Liver (tissue), 9 donors: Measurements from ENCODE around the gene TMEM135. TPM values are rescaled to one million over a fixed set of nuclear protein-coding genes. Genes with fewer than 3 reads are reported as not detected.

Experiments used
- DNase-seq: peaks from one replicate; pipeline ENCODE4 v3.0.0-alpha.2; 2017; ENCODE audit warnings: low spot score
- H3K27ac ChIP-seq, 2 donors: one replicate each; pipeline ENCODE4 v1.7.0; 2013; ENCODE audit warnings: inconsistent platforms in 2 of 2, low read length in 2 of 2, control low read depth in 1 of 2, low read depth in 1 of 2, mild to moderate bottlenecking in 1 of 2
- H3K27me3 ChIP-seq, 4 donors: one replicate each; pipeline versions ENCODE4 v1.6.1 to v1.7.0; 2013; ENCODE audit warnings: low read length in 3 of 4, inconsistent platforms in 1 of 4, mild to moderate bottlenecking in 1 of 4, moderate library complexity in 1 of 4; ENCODE audit not compliant: control insufficient read depth in 4 of 4, insufficient read depth in 4 of 4
- H3K36me3 ChIP-seq, 4 donors: one replicate each; pipeline versions ENCODE4 v1.6.1 to v1.7.0; 2013; ENCODE audit warnings: low read length in 3 of 4, mild to moderate bottlenecking in 3 of 4, low read depth in 1 of 4, moderate library complexity in 1 of 4; ENCODE audit not compliant: control insufficient read depth in 4 of 4, insufficient read depth in 3 of 4
- H3K4me1 ChIP-seq, 4 donors: one replicate each; pipeline versions ENCODE4 v1.6.1 to v1.7.0; 2013; ENCODE audit warnings: low read length in 3 of 4, mild to moderate bottlenecking in 3 of 4, moderate library complexity in 1 of 4; ENCODE audit not compliant: control insufficient read depth in 4 of 4, insufficient read depth in 4 of 4
- H3K4me3 ChIP-seq, 3 donors: one replicate each; pipeline versions ENCODE4 v1.6.1 to v1.7.0; 2013; ENCODE audit warnings: low read length in 3 of 3, control low read depth in 1 of 3, low read depth in 1 of 3, mild to moderate bottlenecking in 1 of 3
- H3K9ac ChIP-seq, 2 donors: one replicate each; pipeline ENCODE4 v1.7.0; 2013; ENCODE audit warnings: low read length in 2 of 2, mild to moderate bottlenecking in 2 of 2, moderate library complexity in 2 of 2, control low read depth in 1 of 2, low read depth in 1 of 2
- H3K9me3 ChIP-seq, 4 donors: one replicate each; pipeline versions ENCODE4 v1.6.1 to v1.7.0; 2013; ENCODE audit warnings: low read length in 3 of 4; ENCODE audit not compliant: control insufficient read depth in 4 of 4
- CTCF ChIP-seq: fragments of 150-350 bp; IDR thresholded peaks from 2 replicates; pipeline ENCODE4 v1.5.1; 2017; ENCODE audit warnings: improper control_type of control experiment, low read depth, low read length; ENCODE audit not compliant: missing input control
- EGR1 ChIP-seq, 2 donors: IDR thresholded peaks; 2 replicates each; pipeline ENCODE4 v1.6.1; 2016 to 2018; ENCODE audit warnings: antibody characterized with exemption in 2 of 2, low read depth in 2 of 2
- FOXA1 ChIP-seq: IDR thresholded peaks from 2 replicates; pipeline ENCODE4 v1.6.1; 2016; ENCODE audit warnings: antibody characterized with exemption
- FOXA2 ChIP-seq: IDR thresholded peaks from 2 replicates; pipeline ENCODE4 v1.6.1; 2016; ENCODE audit warnings: antibody characterized with exemption
- GABPA ChIP-seq, 2 donors: IDR thresholded peaks in 1 of 2; conservative IDR thresholded peaks in 1 of 2; 2 replicates each; pipeline ENCODE4 v1.6.1; 2016; ENCODE audit warnings: antibody characterized with exemption in 2 of 2, mild to moderate bottlenecking in 1 of 2, moderate library complexity in 1 of 2
- HNF4A ChIP-seq, 2 donors: conservative IDR thresholded peaks; 2 replicates each; pipeline ENCODE4 v1.6.1; 2016; ENCODE audit warnings: antibody characterized with exemption in 2 of 2, mild to moderate bottlenecking in 2 of 2
- HNF4G ChIP-seq: IDR thresholded peaks from 2 replicates; pipeline ENCODE4 v1.6.1; 2016; ENCODE audit warnings: antibody characterized with exemption
- JUND ChIP-seq, 2 donors: IDR thresholded peaks; 2 replicates each; pipeline ENCODE4 v1.6.1; 2016; ENCODE audit warnings: antibody characterized with exemption in 2 of 2
- NR2F2 ChIP-seq: IDR thresholded peaks from 2 replicates; pipeline ENCODE4 v1.6.1; 2016; ENCODE audit warnings: antibody characterized with exemption
- RAD21 ChIP-seq, 2 donors: IDR thresholded peaks; 2 replicates each; pipeline ENCODE4 v1.6.1; 2016; ENCODE audit warnings: antibody characterized with exemption in 2 of 2, mild to moderate bottlenecking in 2 of 2
- REST ChIP-seq: IDR thresholded peaks from 2 replicates; pipeline ENCODE4 v1.6.1; 2016; ENCODE audit warnings: antibody characterized with exemption, mild to moderate bottlenecking
- RXRA ChIP-seq, 2 donors: IDR thresholded peaks; 2 replicates each; pipeline ENCODE4 v1.6.1; 2017 to 2018; ENCODE audit warnings: antibody characterized with exemption in 2 of 2, mild to moderate bottlenecking in 1 of 2
- SP1 ChIP-seq: IDR thresholded peaks from 2 replicates; pipeline ENCODE4 v1.6.1; 2018; ENCODE audit warnings: antibody characterized with exemption, mild to moderate bottlenecking
- TAF1 ChIP-seq: conservative IDR thresholded peaks from 2 replicates; pipeline ENCODE4 v1.6.1; 2016; ENCODE audit warnings: antibody characterized with exemption, mild to moderate bottlenecking
- YY1 ChIP-seq: IDR thresholded peaks from 2 replicates; pipeline ENCODE4 v1.6.1; 2016; ENCODE audit warnings: antibody characterized with exemption, mild to moderate bottlenecking
- WGBS: extraction: QIAGEN DNeasy Blood & Tissue Kit; methylation state at CpG from one replicate; pipeline ENCODE4 v1.1.7; 2013; 5-methylcytosine and 5-hydroxymethylcytosine counted together
- polyA plus RNA-seq, 2 donors: library from polyadenylated mRNA; stranded (reverse) in 1 of 2; unstranded in 1 of 2; fragments of 200-250 nt in 1 of 2; fragments of >200 nt in 1 of 2; fragmentation: Nextera tagmentation in 1 of 2; extraction: Ambion mirVana in 1 of 2; gene quantifications; one replicate each; pipeline versions ENCODE4 v1.2.1 to v1.2.3, GENCODE V29; 2013 to 2015
- total RNA-seq, 2 donors: library from RNA; depleted of rRNA; stranded (reverse); fragments of >200 nt; gene quantifications; one replicate each; pipeline ENCODE4 v1.2.3, GENCODE V29; 2014
- TF ChIP-seq, protein P1 (sequence below): IDR thresholded peaks from 2 replicates; pipeline ENCODE4 v1.6.1; 2016; ENCODE audit warnings: antibody characterized with exemption
- TF ChIP-seq, protein P2 (sequence below): IDR thresholded peaks from 2 replicates; pipeline ENCODE4 v1.6.1; 2016; ENCODE audit warnings: antibody characterized with exemption
- TF ChIP-seq, protein P3 (sequence below): IDR thresholded peaks from 2 replicates; pipeline ENCODE4 v1.6.1; 2016; ENCODE audit warnings: antibody characterized with exemption
- donor health status: healthy.
- donor health status: healthy.
- donor health status: healthy.
- donor health status: healthy.
- donor health status: healthy.

TMEM135 gene
- total and polyA plus RNA-seq, 4 donors = 10.0 to 38.9 (median 23.5) TPM

DNA sequence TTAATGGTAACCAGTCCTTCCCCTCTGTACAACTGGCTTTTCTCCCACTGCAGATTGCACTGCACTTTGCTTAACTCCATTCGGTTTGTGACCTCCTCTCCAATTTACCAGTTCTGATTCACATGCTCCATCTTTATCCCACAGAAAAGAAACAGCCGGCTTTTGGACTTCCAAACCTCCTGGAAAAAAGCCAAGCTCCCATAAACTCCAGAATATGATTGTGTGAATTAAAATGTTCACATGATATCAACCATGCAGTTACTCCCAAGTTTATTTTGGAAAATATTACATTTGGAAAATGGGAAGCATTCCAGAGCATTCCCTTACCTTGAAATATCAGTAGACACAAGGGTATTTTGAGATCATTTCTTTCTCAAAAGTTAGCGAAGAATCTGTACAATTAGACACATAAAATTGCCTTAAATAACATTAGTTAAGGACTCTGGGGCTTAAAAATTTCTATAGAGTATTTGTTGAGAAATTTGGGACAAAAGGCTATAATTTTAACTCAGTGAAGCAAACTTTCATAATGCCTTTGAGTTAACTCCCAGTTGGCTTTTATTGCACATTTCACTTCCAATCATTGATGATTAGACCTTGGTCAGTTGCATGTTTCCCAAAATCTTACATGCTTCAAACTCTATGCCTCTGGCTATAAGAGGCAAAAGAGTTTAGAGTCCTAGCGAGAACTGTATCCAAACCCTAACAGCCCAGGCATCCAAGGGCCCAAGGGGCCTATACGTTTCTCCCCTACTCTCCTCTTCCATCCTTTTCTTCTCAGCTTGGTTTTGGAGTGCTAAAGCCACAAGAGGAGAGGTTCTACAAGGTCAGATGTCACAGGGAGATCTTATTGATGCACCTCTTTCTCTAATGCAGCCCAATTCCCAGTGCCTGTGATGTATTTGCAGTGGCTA lies 23.6 kb upstream of the TMEM135 start:
- Histone ChIP-seq H3K36me3 (no peaks in the 10 kb centered on the region), H3K4me3 (no peak overlapping the region), H3K9me3 (no peaks in the 10 kb centered on the region), H3K9ac (no peak overlapping the region), H3K27me3 (no peaks in the 10 kb centered on the region), H3K4me1 (no peaks in the 10 kb centered on the region), H3K27ac (no peak overlapping the region)
- 87% methylated on average over 5 of the region's 5 CpGs for WGBS
- no peak for TF ChIP-seq REST
- TF ChIP-seq GABPA (IDR thresholded peaks at IDR 0.05 in 1 of 2, conservative IDR thresholded peaks at IDR 0.05 in 1 of 2) = no peak
- TF ChIP-seq JUND (IDR thresholded peaks at IDR 0.05) = no peak
- TF ChIP-seq, protein P1, sequence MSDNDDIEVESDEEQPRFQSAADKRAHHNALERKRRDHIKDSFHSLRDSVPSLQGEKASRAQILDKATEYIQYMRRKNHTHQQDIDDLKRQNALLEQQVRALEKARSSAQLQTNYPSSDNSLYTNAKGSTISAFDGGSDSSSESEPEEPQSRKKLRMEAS = no peak
- no peak for TF ChIP-seq FOXA1
- TF ChIP-seq RAD21 (IDR thresholded peaks at IDR 0.05) = no peak
- no peak for TF ChIP-seq FOXA2
- TF ChIP-seq RXRA (IDR thresholded peaks at IDR 0.05) = no peak
- TF ChIP-seq, protein P2, sequence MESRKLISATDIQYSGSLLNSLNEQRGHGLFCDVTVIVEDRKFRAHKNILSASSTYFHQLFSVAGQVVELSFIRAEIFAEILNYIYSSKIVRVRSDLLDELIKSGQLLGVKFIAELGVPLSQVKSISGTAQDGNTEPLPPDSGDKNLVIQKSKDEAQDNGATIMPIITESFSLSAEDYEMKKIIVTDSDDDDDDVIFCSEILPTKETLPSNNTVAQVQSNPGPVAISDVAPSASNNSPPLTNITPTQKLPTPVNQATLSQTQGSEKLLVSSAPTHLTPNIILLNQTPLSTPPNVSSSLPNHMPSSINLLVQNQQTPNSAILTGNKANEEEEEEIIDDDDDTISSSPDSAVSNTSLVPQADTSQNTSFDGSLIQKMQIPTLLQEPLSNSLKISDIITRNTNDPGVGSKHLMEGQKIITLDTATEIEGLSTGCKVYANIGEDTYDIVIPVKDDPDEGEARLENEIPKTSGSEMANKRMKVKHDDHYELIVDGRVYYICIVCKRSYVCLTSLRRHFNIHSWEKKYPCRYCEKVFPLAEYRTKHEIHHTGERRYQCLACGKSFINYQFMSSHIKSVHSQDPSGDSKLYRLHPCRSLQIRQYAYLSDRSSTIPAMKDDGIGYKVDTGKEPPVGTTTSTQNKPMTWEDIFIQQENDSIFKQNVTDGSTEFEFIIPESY = no peak
- TF ChIP-seq, protein P3, sequence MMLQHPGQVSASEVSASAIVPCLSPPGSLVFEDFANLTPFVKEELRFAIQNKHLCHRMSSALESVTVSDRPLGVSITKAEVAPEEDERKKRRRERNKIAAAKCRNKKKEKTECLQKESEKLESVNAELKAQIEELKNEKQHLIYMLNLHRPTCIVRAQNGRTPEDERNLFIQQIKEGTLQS = no peak
- TF ChIP-seq HNF4G = no peak
- TF ChIP-seq NR2F2 = no peak
- TF ChIP-seq CTCF = no peak
- TF ChIP-seq HNF4A (conservative IDR thresholded peaks at IDR 0.05) = no peak
- TF ChIP-seq SP1 = no peak
- no peak for TF ChIP-seq TAF1
- TF ChIP-seq EGR1 (IDR thresholded peaks at IDR 0.05; ENCODE audit: low read depth in 2 of 2) = no peak
- no peak for TF ChIP-seq YY1
- no peak for DNase-seq
